Testis (tissue), 2 donors: ENCODE results near the gene NIPSNAP3A.
"Not testable (repeated sequence)": the region's sequence is repeated elsewhere in the genome, so short reads cannot be mapped to it uniquely, and the experiment has no call there.

Experiments used
- CTCF ChIP-seq, 3 experiments: fragments of 450-650 bp in 2 of 3; fragments of 200-600 bp in 1 of 3; sonication (generic) in 1 of 3; IDR thresholded peaks; one replicate each; pipeline ENCODE4 v1.5.1; 2016 to 2019; ENCODE audit warnings: antibody characterized with exemption in 3 of 3, mild to moderate bottlenecking in 2 of 3, moderate library complexity in 1 of 3
- POLR2A ChIP-seq: fragments of 450-650 bp; IDR thresholded peaks from one replicate; pipeline ENCODE4 v1.6.1; 2017; ENCODE audit warnings: antibody characterized with exemption, mild to moderate bottlenecking, moderate library complexity

DNA sequence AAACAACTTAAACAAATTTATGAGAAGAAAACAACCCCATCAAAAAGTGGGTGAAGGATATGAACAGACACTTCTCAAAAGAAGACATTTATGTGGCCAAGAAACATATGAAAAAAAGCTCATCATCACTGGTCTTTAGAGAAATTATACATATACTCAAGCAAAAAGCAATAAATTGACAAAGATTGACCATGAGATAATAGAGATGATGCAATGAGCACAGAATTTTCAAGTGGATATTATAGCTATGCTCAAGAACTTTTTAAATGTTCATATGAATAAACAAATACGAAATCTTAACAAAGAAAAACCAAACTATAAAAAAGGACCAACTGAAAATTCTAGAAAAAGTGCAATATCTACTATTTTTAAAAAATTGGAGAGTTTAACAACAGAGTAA, 38.7 kb upstream of the NIPSNAP3A start:
- TF ChIP-seq CTCF (IDR thresholded peaks at IDR 0.05); POLR2A: not testable (repeated sequence)
